ENCODE data around the gene CACNA1G. TPM values are rescaled to one million over a fixed set of nuclear protein-coding genes. Genes with fewer than 3 reads are reported as not detected.

Gene CACNA1G
- polyA plus RNA-seq, 1 donor (not counting 4 experiments of a cell fraction or from before 2014, with no cell fraction given), result 0.07 TPM

DNA sequence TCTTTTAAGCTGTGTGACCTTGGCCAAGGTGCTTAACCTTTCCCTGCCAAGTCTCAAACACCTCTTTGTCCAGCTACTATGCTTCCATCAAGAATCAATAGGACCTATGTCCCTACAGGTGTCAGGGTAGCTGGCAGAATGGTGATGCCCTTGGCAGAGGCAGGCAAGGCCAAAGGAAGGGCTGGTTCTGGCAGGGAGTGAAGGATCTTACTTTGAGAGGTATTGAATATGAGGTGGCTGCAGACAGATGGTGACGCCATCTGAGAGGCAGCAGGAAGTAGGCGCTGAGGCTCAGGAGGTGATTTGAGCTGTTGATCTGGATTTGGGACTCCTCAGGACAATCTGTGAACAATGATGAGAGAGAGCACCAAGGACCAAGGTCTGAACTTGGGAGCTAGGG is 86.7 kb downstream of the CACNA1G start:
- H2AFZ ChIP-seq (ENCODE audit: control insufficient read depth, low read length), result no peak overlapping the region
- DNase-seq (ENCODE audit: low read depth, low spot score) (no peak), FAIRE-seq (no peak)
- no peak overlapping the region for H3K4me2 ChIP-seq (ENCODE audit: control insufficient read depth, extremely low read depth, insufficient read depth, low read depth, low read length)
- no peaks in the 10 kb centered on the region for H4K20me1 ChIP-seq (ENCODE audit: control insufficient read depth, extremely low read depth, insufficient read depth, low read length)
- H3K9me1 ChIP-seq (ENCODE audit: control insufficient read depth, extremely low read depth, insufficient read depth, low read length), result no peaks in the 10 kb centered on the region
- H3K9ac ChIP-seq (ENCODE audit: control insufficient read depth, extremely low read depth, insufficient read depth, low read length), result no peak overlapping the region
- no peaks in the 10 kb centered on the region for H3K9me3 ChIP-seq (ENCODE audit: control insufficient read depth, low read depth, low read length)
- no peak overlapping the region for H3K4me3 ChIP-seq (ENCODE audit: control insufficient read depth in 2 of 3, extremely low read depth in 1 of 3, insufficient read depth in 2 of 3, low read depth in 1 of 3, low read length in 3 of 3)
- peaks cover 1 to 6% of the 10 kb centered on the region in 2 experiments for H3K36me3 ChIP-seq (ENCODE audit: control insufficient read depth in 2 of 2, extremely low read depth in 1 of 2, insufficient read depth in 2 of 2, low read length in 2 of 2)
- no peak overlapping the region for H3K27ac ChIP-seq (ENCODE audit: control insufficient read depth, insufficient read depth, low read length)
- H3K79me2 ChIP-seq (ENCODE audit: control insufficient read depth, insufficient read depth, low read length), result peaks cover 18% of the 10 kb centered on the region
- H3K4me1 ChIP-seq (ENCODE audit: control insufficient read depth, extremely low read depth, insufficient read depth, low read length), result peaks cover 16% of the 10 kb centered on the region
- no peak for TF ChIP-seq EZH2 (IDR thresholded peaks at IDR 0.05; ENCODE audit: low read length)
- TF ChIP-seq, protein P1, sequence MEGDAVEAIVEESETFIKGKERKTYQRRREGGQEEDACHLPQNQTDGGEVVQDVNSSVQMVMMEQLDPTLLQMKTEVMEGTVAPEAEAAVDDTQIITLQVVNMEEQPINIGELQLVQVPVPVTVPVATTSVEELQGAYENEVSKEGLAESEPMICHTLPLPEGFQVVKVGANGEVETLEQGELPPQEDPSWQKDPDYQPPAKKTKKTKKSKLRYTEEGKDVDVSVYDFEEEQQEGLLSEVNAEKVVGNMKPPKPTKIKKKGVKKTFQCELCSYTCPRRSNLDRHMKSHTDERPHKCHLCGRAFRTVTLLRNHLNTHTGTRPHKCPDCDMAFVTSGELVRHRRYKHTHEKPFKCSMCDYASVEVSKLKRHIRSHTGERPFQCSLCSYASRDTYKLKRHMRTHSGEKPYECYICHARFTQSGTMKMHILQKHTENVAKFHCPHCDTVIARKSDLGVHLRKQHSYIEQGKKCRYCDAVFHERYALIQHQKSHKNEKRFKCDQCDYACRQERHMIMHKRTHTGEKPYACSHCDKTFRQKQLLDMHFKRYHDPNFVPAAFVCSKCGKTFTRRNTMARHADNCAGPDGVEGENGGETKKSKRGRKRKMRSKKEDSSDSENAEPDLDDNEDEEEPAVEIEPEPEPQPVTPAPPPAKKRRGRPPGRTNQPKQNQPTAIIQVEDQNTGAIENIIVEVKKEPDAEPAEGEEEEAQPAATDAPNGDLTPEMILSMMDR (optimal IDR thresholded peaks at IDR 0.05 in 1 of 3, IDR thresholded peaks at IDR 0.05 in 1 of 3, conservative IDR thresholded peaks at IDR 0.05 in 1 of 3; ENCODE audit: extremely low read depth in 1 of 3, insufficient read depth in 2 of 3, low read length in 3 of 3), result no peak
- no peaks in the 10 kb centered on the region for H3K27me3 ChIP-seq (ENCODE audit: control insufficient read depth, extremely low read depth, insufficient read depth, low read length)
- dilution Hi-C loops (cut with MboI; ENCODE audit: extremely low pct_ligation_motif_present, low sequenced_read_pairs), result no loop called here

DNA sequence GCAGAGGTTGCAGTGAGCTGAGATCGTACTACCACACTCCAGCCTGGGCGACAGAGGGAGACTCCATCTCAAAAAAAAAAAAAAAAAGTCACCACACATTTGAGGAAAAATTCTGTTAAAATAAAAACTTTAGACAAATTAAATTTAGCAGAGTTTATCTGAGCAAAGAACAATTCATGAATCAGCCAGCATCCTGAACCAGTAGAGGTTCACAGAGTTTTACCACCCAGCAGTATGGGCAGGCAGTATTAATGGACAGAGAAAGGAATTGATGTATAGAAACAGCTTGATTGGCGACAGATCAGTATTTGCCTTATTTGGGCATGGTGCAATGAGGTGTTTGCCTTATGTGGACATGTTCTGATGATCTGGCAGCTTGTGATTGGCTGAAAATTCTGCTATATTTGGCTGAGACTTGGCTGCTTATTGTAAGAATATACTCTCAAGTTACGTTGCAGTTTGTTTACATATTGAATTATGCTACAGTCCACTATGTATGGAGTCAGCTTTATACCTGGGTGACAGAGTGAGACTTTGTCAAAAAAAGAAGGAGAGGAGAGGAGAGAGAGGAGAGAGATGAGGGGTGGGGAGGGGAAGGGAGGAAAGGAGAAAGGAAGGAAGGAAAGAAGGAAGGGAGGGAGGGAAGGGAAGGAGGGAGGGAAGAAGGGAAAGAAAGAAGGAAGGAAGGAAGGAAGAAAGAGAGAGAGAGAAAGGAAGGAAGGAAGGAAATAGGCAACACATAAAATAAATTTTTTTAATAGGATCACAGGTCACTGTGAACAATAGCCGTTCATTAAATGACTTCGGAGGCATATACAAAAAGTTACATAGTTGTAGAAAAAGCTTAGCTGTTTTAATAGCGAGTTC is 88.8 kb downstream of the CACNA1G start:
- Histone ChIP-seq H3K9me3 (ENCODE audit: control insufficient read depth, low read depth, low read length) (no peaks in the 10 kb centered on the region), H3K9me1 (ENCODE audit: control insufficient read depth, extremely low read depth, insufficient read depth, low read length) (no peaks in the 10 kb centered on the region), H3K4me3 (ENCODE audit: control insufficient read depth in 2 of 3, extremely low read depth in 1 of 3, insufficient read depth in 2 of 3, low read depth in 1 of 3, low read length in 3 of 3) (no peak overlapping the region), H3K9ac (ENCODE audit: control insufficient read depth, extremely low read depth, insufficient read depth, low read length) (no peak overlapping the region), H3K27me3 (ENCODE audit: control insufficient read depth, extremely low read depth, insufficient read depth, low read length) (no peaks in the 10 kb centered on the region), H2AFZ (ENCODE audit: control insufficient read depth, low read length) (no peak overlapping the region), H4K20me1 (ENCODE audit: control insufficient read depth, extremely low read depth, insufficient read depth, low read length) (no peaks in the 10 kb centered on the region), H3K4me2 (ENCODE audit: control insufficient read depth, extremely low read depth, insufficient read depth, low read depth, low read length) (no peak overlapping the region), H3K4me1 (ENCODE audit: control insufficient read depth, extremely low read depth, insufficient read depth, low read length) (no peaks in the 10 kb centered on the region), H3K36me3 (ENCODE audit: control insufficient read depth in 2 of 2, extremely low read depth in 1 of 2, insufficient read depth in 2 of 2, low read length in 2 of 2) (peaks cover 0 to 1% of the 10 kb centered on the region in 2 experiments), H3K27ac (ENCODE audit: control insufficient read depth, insufficient read depth, low read length) (no peak overlapping the region), H3K79me2 (ENCODE audit: control insufficient read depth, insufficient read depth, low read length) (peaks cover 6% of the 10 kb centered on the region)
- DNase-seq (ENCODE audit: low read depth, low spot score) (no peak), FAIRE-seq (no peak)
- TF ChIP-seq EZH2 (IDR thresholded peaks at IDR 0.05; ENCODE audit: low read length), result no peak
- TF ChIP-seq, protein P1 (optimal IDR thresholded peaks at IDR 0.05 in 1 of 3, IDR thresholded peaks at IDR 0.05 in 1 of 3, conservative IDR thresholded peaks at IDR 0.05 in 1 of 3; ENCODE audit: extremely low read depth in 1 of 3, insufficient read depth in 2 of 3, low read length in 3 of 3), result no peak
- dilution Hi-C loops (cut with MboI; ENCODE audit: extremely low pct_ligation_motif_present, low sequenced_read_pairs), result no loop called here
